Chondrocyte (in vitro differentiated cells): ENCODE measurements around the gene SLC2A1. TPM values are rescaled to one million over a fixed set of nuclear protein-coding genes. Genes with fewer than 3 reads are reported as not detected.

Source experiments
- DNase-seq: peaks from one replicate; pipeline ENCODE4 v3.0.0; 2021; ENCODE audit warnings: mixed read lengths, low spot score
- H3K27ac Mint-ChIP-seq: one replicate; pipeline ENCODE4 v1.8.0; 2021; ENCODE audit warnings: mild to moderate bottlenecking, moderate library complexity, mixed read lengths; ENCODE audit not compliant: unreplicated experiment
- H3K27me3 Mint-ChIP-seq: 2 replicates; pipeline ENCODE4 v1.8.0; 2021; ENCODE audit warnings: low read depth, mixed read lengths
- H3K36me3 Mint-ChIP-seq: 2 replicates; pipeline ENCODE4 v1.8.0; 2021; ENCODE audit warnings: low read depth, mixed read lengths
- H3K4me1 Mint-ChIP-seq: 2 replicates; pipeline ENCODE4 v1.8.0; 2021; ENCODE audit warnings: low read depth, mild to moderate bottlenecking, mixed read lengths
- H3K4me3 Mint-ChIP-seq: one replicate; pipeline ENCODE4 v1.8.0; 2021; ENCODE audit warnings: mild to moderate bottlenecking, moderate library complexity, mixed read lengths; ENCODE audit not compliant: unreplicated experiment
- H3K9me3 Mint-ChIP-seq: 2 replicates; pipeline ENCODE4 v1.8.0; 2021; ENCODE audit warnings: low read depth, mixed read lengths
- total RNA-seq: library from RNA; stranded (reverse); gene quantifications from 3 replicates; pipeline ENCODE4 v1.2.1, GENCODE V29; 2021
- TF ChIP-seq, protein P1 (sequence below): fragments of 200-600 bp; sonication (generic); IDR thresholded peaks from 2 replicates; pipeline ENCODE4 v1.5.0; 2021; ENCODE audit warnings: antibody characterized with exemption, mild to moderate bottlenecking, moderate library complexity

Gene SLC2A1
- total RNA-seq, 1 donor from 2014 or later = 190 TPM

DNA sequence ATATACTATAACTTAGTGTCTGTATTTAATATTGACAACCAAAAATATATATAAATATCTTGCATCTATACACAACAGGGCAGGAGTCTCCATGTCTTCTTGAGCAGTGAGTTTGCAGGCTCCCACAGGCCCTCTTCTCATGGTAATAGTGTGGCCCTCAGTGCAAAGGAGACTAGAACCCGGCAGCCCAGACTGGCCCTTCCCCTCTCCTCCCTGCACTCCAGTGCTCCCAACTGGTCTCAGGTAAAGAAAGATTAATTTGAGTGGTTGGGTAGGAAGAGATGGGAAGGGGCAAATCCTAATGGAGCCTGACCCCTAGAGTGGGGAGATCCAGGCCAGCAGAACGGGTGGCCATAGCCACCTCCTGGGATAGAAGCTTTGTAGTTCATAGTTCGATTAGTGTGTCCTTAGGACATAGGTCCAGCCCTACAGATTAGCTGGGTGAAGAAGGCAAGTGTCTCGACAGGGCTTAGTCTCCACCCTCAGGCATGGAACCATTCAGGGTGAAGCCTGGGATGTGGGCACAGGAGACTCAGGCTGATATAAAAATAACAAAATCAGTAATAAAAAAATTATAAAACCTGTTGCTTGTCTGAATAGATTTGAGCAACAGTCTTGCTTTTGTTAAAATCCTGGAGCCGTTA is 32.3 kb downstream of the SLC2A1 start:
- H3K27me3 Mint-ChIP-seq = no peaks in the 10 kb centered on the region

GRCh38 chr1:42924851-42925760 is 33.6 kb downstream of the SLC2A1 start:
- Mint-ChIP-seq H3K4me1 (peaks cover 42% of the 10 kb centered on the region), H3K4me3 (peak overlapping the region; percentile 88), H3K36me3 (peaks cover 30% of the 10 kb centered on the region)

More for the DNA sequence above, 32.3 kb downstream of the SLC2A1 start:
- H3K9me3 Mint-ChIP-seq = no peaks in the 10 kb centered on the region
- H3K4me1 Mint-ChIP-seq = peaks cover 46% of the 10 kb centered on the region
- TF ChIP-seq, protein P1, sequence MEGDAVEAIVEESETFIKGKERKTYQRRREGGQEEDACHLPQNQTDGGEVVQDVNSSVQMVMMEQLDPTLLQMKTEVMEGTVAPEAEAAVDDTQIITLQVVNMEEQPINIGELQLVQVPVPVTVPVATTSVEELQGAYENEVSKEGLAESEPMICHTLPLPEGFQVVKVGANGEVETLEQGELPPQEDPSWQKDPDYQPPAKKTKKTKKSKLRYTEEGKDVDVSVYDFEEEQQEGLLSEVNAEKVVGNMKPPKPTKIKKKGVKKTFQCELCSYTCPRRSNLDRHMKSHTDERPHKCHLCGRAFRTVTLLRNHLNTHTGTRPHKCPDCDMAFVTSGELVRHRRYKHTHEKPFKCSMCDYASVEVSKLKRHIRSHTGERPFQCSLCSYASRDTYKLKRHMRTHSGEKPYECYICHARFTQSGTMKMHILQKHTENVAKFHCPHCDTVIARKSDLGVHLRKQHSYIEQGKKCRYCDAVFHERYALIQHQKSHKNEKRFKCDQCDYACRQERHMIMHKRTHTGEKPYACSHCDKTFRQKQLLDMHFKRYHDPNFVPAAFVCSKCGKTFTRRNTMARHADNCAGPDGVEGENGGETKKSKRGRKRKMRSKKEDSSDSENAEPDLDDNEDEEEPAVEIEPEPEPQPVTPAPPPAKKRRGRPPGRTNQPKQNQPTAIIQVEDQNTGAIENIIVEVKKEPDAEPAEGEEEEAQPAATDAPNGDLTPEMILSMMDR = no peak
- no peak overlapping the region for H3K27ac Mint-ChIP-seq
- DNase-seq = no peak
- peaks cover 31% of the 10 kb centered on the region for H3K36me3 Mint-ChIP-seq
- H3K4me3 Mint-ChIP-seq = no peak overlapping the region

DNA sequence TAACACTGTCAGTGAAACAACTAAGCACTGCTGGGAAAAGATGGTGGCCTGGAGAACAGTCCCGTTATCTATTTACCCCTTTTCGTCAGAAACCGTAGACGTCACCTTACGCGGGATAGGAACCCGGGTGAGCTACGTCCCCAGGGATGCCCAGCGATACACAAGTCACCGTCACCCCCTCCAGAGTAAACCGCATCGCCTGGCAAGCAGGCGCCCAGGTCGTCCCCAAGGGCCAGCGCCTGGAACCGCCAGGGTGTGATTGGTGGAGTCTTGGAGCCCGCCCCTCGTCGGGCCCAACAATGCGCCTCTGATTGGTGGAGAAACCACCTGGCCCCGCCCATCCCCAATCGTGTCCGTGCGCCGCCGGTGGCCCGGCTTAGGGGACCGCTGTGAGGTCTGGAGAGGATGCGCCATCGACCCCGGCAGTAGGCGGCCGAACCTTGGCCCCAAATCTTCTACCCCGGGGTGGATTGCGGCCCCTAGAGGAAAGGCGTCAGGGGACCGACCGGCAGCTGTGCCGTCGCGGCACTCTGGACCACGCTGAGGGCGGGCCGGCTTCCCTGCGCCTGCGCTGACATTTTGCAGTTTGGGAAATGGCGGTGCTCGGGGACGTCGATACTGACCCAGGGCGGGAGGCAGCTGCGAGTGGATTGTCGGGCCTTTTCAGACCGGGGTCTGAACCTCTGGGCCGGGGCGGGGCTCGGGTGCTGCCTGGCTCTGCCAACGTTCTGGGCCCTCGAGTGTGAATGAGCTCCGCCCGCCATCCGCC is 34.4 kb downstream of the SLC2A1 start:
- TF ChIP-seq, protein P1 = peak; percentile 61
- H3K27me3 Mint-ChIP-seq = no peaks in the 10 kb centered on the region

More at GRCh38 chr1:42924851-42925760, 33.6 kb downstream of the SLC2A1 start:
- DNase-seq = no peak
- H3K9me3 Mint-ChIP-seq = no peaks in the 10 kb centered on the region
- H3K27ac Mint-ChIP-seq = peak overlapping the region; percentile 96
- TF ChIP-seq, protein P1 = no peak
- no peaks in the 10 kb centered on the region for H3K27me3 Mint-ChIP-seq

GRCh38 chr1:42923367-42924081 is 35.1 kb downstream of the SLC2A1 start:
- Mint-ChIP-seq H3K27ac (peak overlapping the region; percentile 96), H3K4me1 (peaks cover 41% of the 10 kb centered on the region), H3K36me3 (peaks cover 22% of the 10 kb centered on the region), H3K9me3 (no peaks in the 10 kb centered on the region), H3K4me3 (peak overlapping the region; percentile 88), H3K27me3 (no peaks in the 10 kb centered on the region)
- TF ChIP-seq, protein P1 = no peak
- DNase-seq = no peak

More for the DNA sequence above, 34.4 kb downstream of the SLC2A1 start:
- Mint-ChIP-seq H3K27ac (peak overlapping the region; percentile 96), H3K4me1 (peaks cover 42% of the 10 kb centered on the region), H3K36me3 (peaks cover 26% of the 10 kb centered on the region), H3K9me3 (no peaks in the 10 kb centered on the region), H3K4me3 (peak overlapping the region; percentile 88)
- no peak for DNase-seq
